ENCODE measurements around the gene HOXD12. TPM values are rescaled to one million over a fixed set of nuclear protein-coding genes. Genes with fewer than 3 reads are reported as not detected.
A peak's percentile ranks its signal among the peaks of the same experiment; 100 is the strongest.

Gene HOXD12
- polyA plus RNA-seq, 1 donor (not counting 4 experiments of a cell fraction or from before 2014, with no cell fraction given) = not detected

DNA sequence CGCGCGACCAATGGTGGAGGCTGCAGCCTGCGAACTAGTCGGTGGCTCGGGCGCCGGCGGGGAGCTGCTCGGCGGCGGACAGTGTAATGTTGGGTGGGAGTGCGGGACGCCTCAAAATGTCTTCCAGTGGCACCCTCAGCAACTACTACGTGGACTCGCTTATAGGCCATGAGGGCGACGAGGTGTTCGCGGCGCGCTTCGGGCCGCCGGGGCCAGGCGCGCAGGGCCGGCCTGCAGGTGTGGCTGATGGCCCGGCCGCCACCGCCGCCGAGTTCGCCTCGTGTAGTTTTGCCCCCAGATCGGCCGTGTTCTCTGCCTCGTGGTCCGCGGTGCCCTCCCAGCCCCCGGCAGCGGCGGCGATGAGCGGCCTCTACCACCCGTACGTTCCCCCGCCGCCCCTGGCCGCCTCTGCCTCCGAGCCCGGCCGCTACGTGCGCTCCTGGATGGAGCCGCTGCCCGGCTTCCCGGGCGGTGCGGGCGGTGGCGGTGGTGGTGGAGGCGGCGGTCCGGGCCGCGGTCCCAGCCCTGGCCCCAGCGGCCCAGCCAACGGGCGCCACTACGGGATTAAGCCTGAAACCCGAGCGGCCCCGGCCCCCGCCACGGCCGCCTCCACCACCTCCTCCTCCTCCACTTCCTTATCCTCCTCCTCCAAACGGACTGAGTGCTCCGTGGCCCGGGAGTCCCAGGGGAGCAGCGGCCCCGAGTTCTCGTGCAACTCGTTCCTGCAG lies 23.3 kb downstream of the HOXD12 start, which contains the start of gene HOXD9:
Gene HOXD9 (plus strand): TSS at position 37 of the 728 bp plus-strand sequence. CDS start 50 bp downstream, at position 87.
- Histone ChIP-seq H3K9me3 (ENCODE audit: control insufficient read depth, low read depth, low read length) (no peaks in the 10 kb centered on the region), H3K27me3 (ENCODE audit: control insufficient read depth, extremely low read depth, insufficient read depth, low read length) (peaks cover 93% of the 10 kb centered on the region), H2AFZ (ENCODE audit: control insufficient read depth, low read length) (no peak within 1 kb of the TSS), H3K4me1 (ENCODE audit: control insufficient read depth, extremely low read depth, insufficient read depth, low read length) (no peaks in the 10 kb centered on the region), H3K79me2 (ENCODE audit: control insufficient read depth, insufficient read depth, low read length) (no peaks in the 10 kb centered on the region), H4K20me1 (ENCODE audit: control insufficient read depth, extremely low read depth, insufficient read depth, low read length) (no peaks in the 10 kb centered on the region), H3K36me3 (ENCODE audit: control insufficient read depth in 2 of 2, extremely low read depth in 1 of 2, insufficient read depth in 2 of 2, low read length in 2 of 2) (no peaks in the 10 kb centered on the region), H3K27ac (ENCODE audit: control insufficient read depth, insufficient read depth, low read length) (no peak within 1 kb of the TSS), H3K4me2 (ENCODE audit: control insufficient read depth, extremely low read depth, insufficient read depth, low read depth, low read length) (no peak within 1 kb of the TSS), H3K9ac (ENCODE audit: control insufficient read depth, extremely low read depth, insufficient read depth, low read length) (no peak within 1 kb of the TSS), H3K9me1 (ENCODE audit: control insufficient read depth, extremely low read depth, insufficient read depth, low read length) (no peaks in the 10 kb centered on the region), H3K4me3 (ENCODE audit: control insufficient read depth in 2 of 3, extremely low read depth in 1 of 3, insufficient read depth in 2 of 3, low read depth in 1 of 3, low read length in 3 of 3) (peak within 1 kb of the TSS in 2 of 3 experiments; percentile 2 to 13)
- DNase-seq (ENCODE audit: low read depth, low spot score) = no peak
- TF ChIP-seq CTCF (optimal IDR thresholded peaks at IDR 0.05 in 1 of 3, IDR thresholded peaks at IDR 0.05 in 1 of 3, conservative IDR thresholded peaks at IDR 0.05 in 1 of 3; ENCODE audit: extremely low read depth in 1 of 3, insufficient read depth in 2 of 3, low read length in 3 of 3) = no peak
- peak; percentile 71 for TF ChIP-seq EZH2 (IDR thresholded peaks at IDR 0.05; ENCODE audit: low read length)
- no peak for FAIRE-seq
- dilution Hi-C loops (cut with MboI; ENCODE audit: extremely low pct_ligation_motif_present, low sequenced_read_pairs) = no loop called here

DNA sequence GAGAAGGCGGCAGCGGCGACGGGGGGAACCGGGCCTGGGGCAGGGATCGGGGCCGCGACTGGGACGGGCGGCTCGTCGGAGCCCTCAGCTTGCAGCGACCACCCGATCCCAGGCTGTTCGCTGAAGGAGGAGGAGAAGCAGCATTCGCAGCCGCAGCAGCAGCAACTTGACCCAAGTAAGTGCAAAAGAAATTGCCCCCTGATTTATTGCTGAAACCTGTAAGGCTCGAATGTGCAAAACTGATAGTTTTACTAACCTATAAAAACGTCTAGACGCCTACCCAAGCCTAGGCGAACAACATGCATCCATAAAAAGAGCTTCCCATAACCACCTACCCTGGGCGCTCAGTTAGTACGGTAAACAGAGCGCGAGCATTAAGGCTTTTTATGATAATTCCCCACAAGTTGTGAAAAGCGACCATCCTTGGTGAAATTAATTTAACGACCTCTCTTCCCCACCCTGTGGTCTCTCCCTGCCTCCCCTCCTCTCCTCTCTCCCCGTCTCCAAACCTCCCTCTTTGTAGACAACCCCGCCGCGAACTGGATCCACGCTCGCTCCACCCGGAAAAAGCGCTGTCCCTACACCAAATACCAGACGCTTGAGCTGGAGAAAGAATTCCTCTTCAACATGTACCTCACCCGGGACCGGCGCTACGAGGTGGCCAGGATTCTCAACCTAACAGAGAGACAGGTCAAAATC lies 24.0 kb downstream of the HOXD12 start:
- no peaks in the 10 kb centered on the region for H3K36me3 ChIP-seq (ENCODE audit: control insufficient read depth in 2 of 2, extremely low read depth in 1 of 2, insufficient read depth in 2 of 2, low read length in 2 of 2)
- FAIRE-seq (no peak), DNase-seq (ENCODE audit: low read depth, low spot score) (no peak)
- peaks cover 93% of the 10 kb centered on the region for H3K27me3 ChIP-seq (ENCODE audit: control insufficient read depth, extremely low read depth, insufficient read depth, low read length)
- no peak overlapping the region for H3K27ac ChIP-seq (ENCODE audit: control insufficient read depth, insufficient read depth, low read length)
- H3K9ac ChIP-seq (ENCODE audit: control insufficient read depth, extremely low read depth, insufficient read depth, low read length) = no peak overlapping the region
- dilution Hi-C loops (cut with MboI; ENCODE audit: extremely low pct_ligation_motif_present, low sequenced_read_pairs) = no loop called here
- H3K4me1 ChIP-seq (ENCODE audit: control insufficient read depth, extremely low read depth, insufficient read depth, low read length) = no peaks in the 10 kb centered on the region
- H3K9me3 ChIP-seq (ENCODE audit: control insufficient read depth, low read depth, low read length) = no peaks in the 10 kb centered on the region
- H3K4me3 ChIP-seq (ENCODE audit: control insufficient read depth in 2 of 3, extremely low read depth in 1 of 3, insufficient read depth in 2 of 3, low read depth in 1 of 3, low read length in 3 of 3) = no peak overlapping the region
- H3K4me2 ChIP-seq (ENCODE audit: control insufficient read depth, extremely low read depth, insufficient read depth, low read depth, low read length) = no peak overlapping the region
- H3K79me2 ChIP-seq (ENCODE audit: control insufficient read depth, insufficient read depth, low read length) = no peaks in the 10 kb centered on the region
- no peak overlapping the region for H2AFZ ChIP-seq (ENCODE audit: control insufficient read depth, low read length)
- H4K20me1 ChIP-seq (ENCODE audit: control insufficient read depth, extremely low read depth, insufficient read depth, low read length) = no peaks in the 10 kb centered on the region
- no peaks in the 10 kb centered on the region for H3K9me1 ChIP-seq (ENCODE audit: control insufficient read depth, extremely low read depth, insufficient read depth, low read length)
- peak; percentile 76 for TF ChIP-seq EZH2 (IDR thresholded peaks at IDR 0.05; ENCODE audit: low read length)
- TF ChIP-seq CTCF (optimal IDR thresholded peaks at IDR 0.05 in 1 of 3, IDR thresholded peaks at IDR 0.05 in 1 of 3, conservative IDR thresholded peaks at IDR 0.05 in 1 of 3; ENCODE audit: extremely low read depth in 1 of 3, insufficient read depth in 2 of 3, low read length in 3 of 3) = no peak

Measured in keratinocyte (primary cell).